ENCODE data around the gene KISS1R. TPM values are rescaled to one million over a fixed set of nuclear protein-coding genes. Genes with fewer than 3 reads are reported as not detected.

Gene KISS1R
- total and polyA plus RNA-seq, 2 of the 4 experiments (the other 2 are of a cell fraction): not detected

- dilution Hi-C loops (cut with HindIII; ENCODE audit: low sequenced_read_pairs, unreplicated experiment): no loop called here
- POLR2A ChIA-PET (ENCODE audit: unreplicated experiment): no interaction called here
Observed at GRCh38 chr19:950352-951066, 33.4 kb downstream of the KISS1R start.

More at GRCh38 chr19:950352-951066, 33.4 kb downstream of the KISS1R start:
- Histone ChIP-seq H2BK120ac (ENCODE audit: low read depth, low read length) (no peak overlapping the region), H2AK9ac (replicated peaks; ENCODE audit: low read depth, low read length, poor library complexity) (peak overlapping the region; percentile 82), H2BK20ac (ENCODE audit: low read depth, low read length) (no peak overlapping the region), H3K79me1 (ENCODE audit: low read depth in 1 of 2, low read length in 2 of 2) (peaks cover 22 to 72% of the 10 kb centered on the region in 2 experiments), H2AFZ (replicated peaks; ENCODE audit: low read length, poor library complexity) (peak overlapping the region; percentile 43), H3K36me3 (ENCODE audit: control insufficient read depth, insufficient read depth, low read length) (peaks cover 17% of the 10 kb centered on the region; the same call in 1 of the 2 replicates), H4K91ac (ENCODE audit: insufficient read depth, low read depth, low read length) (no peak overlapping the region), H3K4ac (ENCODE audit: low read depth, low read length) (0 out of 2 replicates have a peak overlapping the region, but pooled peaks have one; percentile 27), H3K27ac (ENCODE audit: insufficient read depth, low read length) (no peak overlapping the region), H3K9ac (ENCODE audit: low read depth, low read length) (no peak overlapping the region), H2AK5ac (ENCODE audit: low read depth, low read length) (0 out of 2 replicates have a peak overlapping the region, but pooled peaks have one; percentile 16), H4K8ac (ENCODE audit: low read depth in 2 of 2, low read length in 2 of 2) (no peak overlapping the region), H3K9me1 (ENCODE audit: insufficient read depth, low read length) (peaks cover 4% of the 10 kb centered on the region; the same call in 1 of the 2 replicates), H3K9me3 (ENCODE audit: control insufficient read depth, insufficient read depth, low read length) (no peaks in the 10 kb centered on the region), H3K4me2 (ENCODE audit: low read depth, low read length) (no peak overlapping the region), H3K14ac (replicated peaks; ENCODE audit: low read depth, low read length) (no peak overlapping the region), H4K5ac (ENCODE audit: low read depth, low read length) (no peak overlapping the region), H4K20me1 (ENCODE audit: insufficient read depth, low read length) (peaks cover 45% of the 10 kb centered on the region), H2BK5ac (ENCODE audit: low read depth, low read length, poor library complexity, severe bottlenecking) (peak overlapping the region; percentile 34), H3K4me3 (ENCODE audit: insufficient read depth, low read depth, low read length) (no peak overlapping the region), H2BK15ac (ENCODE audit: low read depth, low read length) (no peak overlapping the region), H3K18ac (ENCODE audit: low read depth, low read length) (no peak overlapping the region), H3K23ac (ENCODE audit: low read depth, low read length) (peak overlapping the region; percentile 82; the same call in 1 of the 2 replicates), H3K56ac (ENCODE audit: extremely low read depth, insufficient read depth, low read length) (no peak overlapping the region), H3K27me3 (ENCODE audit: control insufficient read depth, insufficient read depth, low read length) (no peaks in the 10 kb centered on the region), H3K4me1 (ENCODE audit: control insufficient read depth, insufficient read depth, low read length) (peaks cover 26% of the 10 kb centered on the region)
- ATAC-seq (ENCODE audit: low read depth) (no peak), DNase-seq (no peak)
- TF ChIP-seq RFX5 (IDR thresholded peaks at IDR 0.05; ENCODE audit: low read depth, low read length) (no peak), CHD1 (IDR thresholded peaks at IDR 0.05; ENCODE audit: low read depth, low read length) (no peak), SMC3 (IDR thresholded peaks at IDR 0.05; ENCODE audit: low read depth, low read length) (no peak), ELK1 (IDR thresholded peaks at IDR 0.05; ENCODE audit: borderline replicate concordance, low read depth, low read length) (no peak), FOS (IDR thresholded peaks at IDR 0.05; ENCODE audit: low read depth, low read length) (no peak), USF2 (IDR thresholded peaks at IDR 0.05; ENCODE audit: low read depth, low read length) (no peak), MAZ (IDR thresholded peaks at IDR 0.05; ENCODE audit: borderline replicate concordance, low read depth, low read length) (no peak)
- intact Hi-C loops (cut with micrococcal nuclease): no loop called here
- WGBS, 2 experiments (ENCODE audit: extremely low coverage in 2 of 2, insufficient read length in 1 of 2): 96% methylated on average over 5 of the region's 17 CpGs; no CpG with 5 or more reads in 1 of the 2 experiments
- CTCF ChIA-PET: no interaction called here
- in situ Hi-C loops (cut with MboI; ENCODE audit: low sequenced_read_pairs): no loop called here
- BruUV-seq (replicated peaks): no TSS peak

Data from IMR-90 (cell line).